Bronchial epithelial cell (primary cell): ENCODE results near the gene SLC9C1. TPM values are rescaled to one million over a fixed set of nuclear protein-coding genes. Genes with fewer than 3 reads are reported as not detected.

Experiments used
- DNase-seq: peaks from one replicate; pipeline ENCODE4 v3.0.0-alpha.2; 2010; ENCODE audit warnings: low read depth
- FAIRE-seq: peaks from 2 replicates; lab custom pipeline; 2011; peaks lifted over from hg19 to GRCh38; lab: Jason Lieb, UNC
- H3K27me3 ChIP-seq: 2 replicates; pipeline ENCODE4 v1.5.1; 2011; ENCODE audit warnings: low read length; ENCODE audit not compliant: control insufficient read depth, insufficient read depth
- H3K36me3 ChIP-seq: 2 replicates; pipeline ENCODE4 v1.5.1; 2011; ENCODE audit warnings: low read length; ENCODE audit not compliant: control insufficient read depth, insufficient read depth
- H3K4me3 ChIP-seq: 2 replicates; pipeline ENCODE4 v1.5.1; 2011; ENCODE audit warnings: mild to moderate bottlenecking, low read depth, low read length, control low read depth
- total RNA-seq: library from RNA; depleted of rRNA; stranded (reverse); fragments of >200 nt; gene quantifications from 2 replicates; pipeline ENCODE4 v1.2.1, GENCODE V29; 2014
- TF ChIP-seq, protein P1 (sequence below): IDR thresholded peaks from 2 replicates; pipeline ENCODE4 v1.5.1; 2011; ENCODE audit warnings: mild to moderate bottlenecking, moderate library complexity, low read length, control low read depth, inconsistent platforms; ENCODE audit not compliant: insufficient read depth, severe bottlenecking

SLC9C1 gene
- total RNA-seq, 1 donor from 2014 or later: not detected

DNA sequence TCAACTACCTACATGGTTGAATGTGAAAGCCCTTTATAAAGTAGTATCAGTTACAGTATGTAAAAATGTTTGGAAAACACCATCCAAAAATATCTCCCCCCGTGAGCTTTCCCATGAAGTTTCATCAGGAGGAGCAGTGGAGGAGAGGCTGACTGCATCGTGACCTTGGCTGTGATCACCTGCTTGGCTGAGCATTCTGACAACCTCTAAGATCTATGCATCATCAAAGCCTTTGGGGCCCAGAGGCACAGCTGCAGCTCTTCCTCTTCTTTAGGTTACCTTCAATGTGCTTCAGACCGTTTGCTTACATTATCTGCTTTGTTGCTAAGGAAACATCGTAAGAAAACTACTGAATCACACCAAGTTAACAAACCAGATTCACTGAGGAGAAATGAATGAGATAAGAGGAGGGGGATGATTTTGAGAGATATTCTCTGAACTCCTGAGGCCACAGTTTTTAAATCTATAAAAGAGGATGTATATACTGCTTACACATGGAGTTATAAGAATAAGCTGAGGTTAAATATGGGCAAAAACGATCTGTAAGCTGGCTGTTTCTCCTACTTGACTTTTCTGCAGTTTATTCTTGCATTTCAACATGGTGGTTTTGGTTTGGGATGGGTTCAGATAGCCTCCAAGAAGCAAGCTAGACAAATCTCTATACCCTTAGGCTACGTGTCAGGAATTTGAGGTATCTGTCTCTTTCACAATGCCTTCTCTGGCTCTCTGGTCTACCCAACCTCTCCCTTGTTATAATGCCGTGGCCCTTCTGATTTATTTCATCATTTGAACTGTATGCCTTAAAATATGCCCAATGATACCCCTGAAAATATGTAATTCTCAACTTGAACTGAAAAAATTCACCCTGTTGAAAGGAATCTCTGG is 164.9 kb downstream of the SLC9C1 start:
- FAIRE-seq (no peak), DNase-seq (peak; percentile 47)
- TF ChIP-seq, protein P1, sequence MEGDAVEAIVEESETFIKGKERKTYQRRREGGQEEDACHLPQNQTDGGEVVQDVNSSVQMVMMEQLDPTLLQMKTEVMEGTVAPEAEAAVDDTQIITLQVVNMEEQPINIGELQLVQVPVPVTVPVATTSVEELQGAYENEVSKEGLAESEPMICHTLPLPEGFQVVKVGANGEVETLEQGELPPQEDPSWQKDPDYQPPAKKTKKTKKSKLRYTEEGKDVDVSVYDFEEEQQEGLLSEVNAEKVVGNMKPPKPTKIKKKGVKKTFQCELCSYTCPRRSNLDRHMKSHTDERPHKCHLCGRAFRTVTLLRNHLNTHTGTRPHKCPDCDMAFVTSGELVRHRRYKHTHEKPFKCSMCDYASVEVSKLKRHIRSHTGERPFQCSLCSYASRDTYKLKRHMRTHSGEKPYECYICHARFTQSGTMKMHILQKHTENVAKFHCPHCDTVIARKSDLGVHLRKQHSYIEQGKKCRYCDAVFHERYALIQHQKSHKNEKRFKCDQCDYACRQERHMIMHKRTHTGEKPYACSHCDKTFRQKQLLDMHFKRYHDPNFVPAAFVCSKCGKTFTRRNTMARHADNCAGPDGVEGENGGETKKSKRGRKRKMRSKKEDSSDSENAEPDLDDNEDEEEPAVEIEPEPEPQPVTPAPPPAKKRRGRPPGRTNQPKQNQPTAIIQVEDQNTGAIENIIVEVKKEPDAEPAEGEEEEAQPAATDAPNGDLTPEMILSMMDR: no peak

DNA sequence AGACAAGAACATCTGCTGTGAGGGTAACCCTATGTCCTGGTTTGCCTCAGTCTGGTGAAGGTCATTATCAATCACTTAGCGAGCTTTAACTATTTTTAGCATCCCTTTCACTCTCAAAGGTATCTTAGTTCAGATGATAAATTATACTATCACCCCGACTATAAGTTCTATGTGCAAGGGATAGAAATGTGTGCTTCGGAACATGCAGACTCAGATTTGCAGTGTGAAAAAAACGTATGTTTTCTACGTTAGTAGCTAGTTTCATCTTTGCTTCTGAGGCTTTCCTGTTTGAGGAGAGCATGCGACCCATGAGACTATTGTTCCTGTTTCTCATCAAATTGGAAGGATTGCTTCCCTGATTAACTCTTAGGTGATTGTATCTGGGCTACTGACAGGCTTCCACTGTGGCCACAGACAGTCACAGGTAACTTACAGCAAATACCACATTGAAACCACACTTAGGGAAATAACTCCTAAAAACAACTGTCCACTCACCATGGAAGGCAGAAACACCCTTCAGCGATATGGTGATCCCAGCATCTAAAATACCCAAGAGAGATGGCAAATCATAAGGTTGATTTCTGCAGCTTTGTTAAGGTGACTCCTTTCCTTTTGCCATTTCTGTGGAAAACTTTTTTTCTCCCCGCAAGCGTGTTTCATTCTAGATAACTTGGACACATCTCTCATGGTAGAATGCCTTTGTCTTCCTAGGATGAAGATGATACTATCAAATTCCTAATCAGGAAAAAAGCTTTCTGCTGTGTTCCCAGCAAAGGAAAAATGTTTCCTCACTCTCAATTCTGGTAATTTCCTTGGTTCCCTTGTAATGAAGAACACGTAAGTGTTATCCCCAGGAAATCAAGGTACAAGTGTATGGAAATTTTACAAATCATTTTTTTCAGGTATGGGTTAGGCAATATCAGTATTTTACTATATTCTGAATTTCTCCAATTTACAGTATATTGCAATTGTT is 166.2 kb downstream of the SLC9C1 start:
- no peak for DNase-seq
- TF ChIP-seq, protein P1: no peak
- no peak for FAIRE-seq
- Histone ChIP-seq H3K4me3 (no peak overlapping the region), H3K36me3 (peaks cover 1% of the 10 kb centered on the region), H3K27me3 (no peaks in the 10 kb centered on the region)

More for the DNA sequence above, 164.9 kb downstream of the SLC9C1 start:
- Histone ChIP-seq H3K36me3 (no peaks in the 10 kb centered on the region), H3K4me3 (no peak overlapping the region), H3K27me3 (no peaks in the 10 kb centered on the region)

DNA sequence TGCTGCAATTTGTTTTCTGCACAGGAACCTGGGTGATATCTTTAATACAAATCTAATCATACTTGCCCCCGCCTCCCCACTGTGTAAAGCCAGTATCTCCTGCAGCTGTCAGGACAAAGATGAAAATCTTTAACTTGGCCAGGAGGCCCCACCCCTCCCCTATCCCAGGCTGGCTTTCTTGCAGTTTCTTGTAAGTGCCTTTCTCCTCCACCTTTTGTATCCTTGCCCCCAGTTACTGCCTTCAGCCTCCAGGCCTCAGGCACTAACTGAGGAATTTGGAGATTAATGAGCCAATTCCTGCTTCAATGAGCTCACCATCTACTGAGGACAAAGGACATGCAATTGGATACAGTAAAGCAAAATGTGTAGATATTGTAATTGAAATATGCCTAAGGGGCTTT is 167.5 kb downstream of the SLC9C1 start:
- peaks cover 1% of the 10 kb centered on the region for H3K36me3 ChIP-seq
- TF ChIP-seq, protein P1: no peak
- no peak overlapping the region for H3K4me3 ChIP-seq
- no peak for DNase-seq
- no peak for FAIRE-seq
- no peaks in the 10 kb centered on the region for H3K27me3 ChIP-seq

DNA sequence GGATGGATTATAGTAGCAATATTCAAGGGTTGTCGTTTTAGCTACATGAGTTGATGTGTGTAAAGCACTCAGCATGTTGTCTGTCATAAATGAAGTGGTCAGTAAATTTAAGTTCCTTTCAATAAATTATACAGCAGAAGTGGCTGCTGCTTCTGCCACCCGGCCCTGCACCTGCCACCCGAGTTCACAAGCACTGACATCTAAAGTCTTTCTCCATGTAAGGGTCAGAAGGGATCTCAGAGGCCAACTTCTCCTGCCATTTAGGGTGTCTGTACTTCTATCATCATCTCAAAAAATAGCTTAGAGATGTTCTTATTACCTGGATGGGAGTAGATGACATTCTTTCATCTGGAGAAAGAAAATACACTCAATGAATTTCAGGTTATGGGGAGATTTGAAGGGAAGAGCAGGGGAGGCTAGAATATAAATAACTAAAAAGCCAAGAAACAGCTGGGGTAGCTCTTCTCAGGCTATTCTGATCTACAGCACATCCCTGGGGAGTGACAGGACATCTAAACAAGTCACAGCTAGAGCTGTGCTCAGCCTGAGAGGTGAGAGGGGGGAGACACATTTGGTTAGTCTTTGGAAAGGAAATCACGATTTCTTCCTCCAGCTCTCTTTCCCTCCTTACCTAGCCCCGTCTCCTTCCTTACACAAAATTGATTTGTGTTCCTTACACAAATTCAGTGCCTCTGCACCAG is 169.0 kb downstream of the SLC9C1 start:
- H3K4me3 ChIP-seq: no peak overlapping the region
- DNase-seq (no peak), FAIRE-seq (no peak)
- no peaks in the 10 kb centered on the region for H3K27me3 ChIP-seq
- peaks cover 1% of the 10 kb centered on the region for H3K36me3 ChIP-seq
- TF ChIP-seq, protein P1: no peak

DNA sequence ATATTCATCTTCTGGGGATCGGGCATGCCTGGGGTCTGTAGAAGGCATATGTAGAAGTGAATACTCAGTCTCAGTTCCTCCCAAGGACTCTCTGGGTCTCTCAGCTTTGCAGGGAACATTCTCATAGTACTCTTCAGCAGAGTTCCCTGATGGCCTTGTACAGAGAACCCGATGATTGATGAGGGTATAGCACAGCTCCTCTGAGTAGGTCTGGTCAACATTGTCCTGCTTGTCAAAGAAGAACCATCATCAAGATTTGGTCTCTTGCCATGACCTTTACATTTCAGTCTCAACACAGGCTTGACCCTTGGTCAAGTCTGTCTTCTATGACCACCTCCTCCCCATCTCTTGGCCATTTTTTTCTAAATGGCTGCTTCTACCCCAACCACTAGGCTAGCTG is 170.5 kb downstream of the SLC9C1 start:
- TF ChIP-seq, protein P1: no peak
- no peak overlapping the region for H3K4me3 ChIP-seq
- H3K27me3 ChIP-seq: no peaks in the 10 kb centered on the region
- DNase-seq (no peak), FAIRE-seq (no peak)
- peaks cover 1% of the 10 kb centered on the region for H3K36me3 ChIP-seq
